GM19193 (cell line): ENCODE measurements around the gene BTBD2.

Experiments used
- POLR2A ChIP-seq: IDR thresholded peaks from 4 replicates; pipeline ENCODE4 v1.6.1; 2011; ENCODE audit not compliant: insufficient read depth, insufficient read length; ENCODE audit errors: extremely low read depth

BTBD2 gene

DNA sequence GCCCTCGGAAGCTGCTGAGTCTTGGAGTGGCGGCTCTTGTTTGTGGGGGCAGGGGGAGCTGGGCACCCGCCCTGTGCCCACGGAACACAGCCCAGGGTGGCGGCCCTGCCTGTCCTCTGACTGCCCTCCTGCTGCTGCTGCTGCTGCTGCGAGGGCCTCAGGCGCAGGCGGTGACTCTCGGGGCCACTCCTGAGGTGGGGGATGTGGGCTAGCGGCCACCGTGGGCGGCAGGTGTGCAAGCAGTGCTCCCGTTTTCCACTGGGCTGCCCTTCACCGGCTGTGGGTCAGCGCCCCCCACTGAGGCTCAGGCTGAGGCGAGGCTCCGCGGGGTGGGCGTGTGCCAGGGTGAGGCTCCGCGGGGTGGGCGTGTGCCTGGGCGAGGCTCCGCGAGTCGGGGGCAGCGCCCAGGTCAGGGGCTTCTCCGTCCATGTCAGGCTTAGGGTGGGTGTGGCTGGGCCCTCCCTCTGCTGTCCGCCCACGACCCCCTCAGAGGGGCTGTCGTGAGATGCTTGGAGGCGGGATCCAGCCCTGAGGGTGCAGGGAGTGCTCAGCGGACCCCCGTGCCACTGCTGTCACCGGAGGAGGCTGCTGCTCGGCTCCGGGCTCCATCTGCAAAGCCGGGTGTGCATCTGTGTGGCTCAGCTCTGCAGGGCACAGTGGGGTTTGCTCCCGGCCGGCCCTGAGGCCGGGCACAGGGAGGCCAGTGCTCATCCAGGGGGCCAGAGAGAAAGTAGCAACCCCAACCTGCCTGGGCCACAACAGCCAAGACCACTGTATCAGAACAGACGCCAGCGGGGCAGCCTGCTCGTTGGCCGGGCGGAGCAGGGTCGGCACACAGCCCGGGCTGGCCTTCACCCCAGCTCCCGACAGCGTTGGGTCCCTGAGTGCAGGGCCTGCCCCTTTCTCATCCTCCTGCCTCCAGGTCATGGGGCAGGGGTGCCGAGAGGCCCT, 60.1 kb downstream of the BTBD2 start:
- no peak for TF ChIP-seq POLR2A

DNA sequence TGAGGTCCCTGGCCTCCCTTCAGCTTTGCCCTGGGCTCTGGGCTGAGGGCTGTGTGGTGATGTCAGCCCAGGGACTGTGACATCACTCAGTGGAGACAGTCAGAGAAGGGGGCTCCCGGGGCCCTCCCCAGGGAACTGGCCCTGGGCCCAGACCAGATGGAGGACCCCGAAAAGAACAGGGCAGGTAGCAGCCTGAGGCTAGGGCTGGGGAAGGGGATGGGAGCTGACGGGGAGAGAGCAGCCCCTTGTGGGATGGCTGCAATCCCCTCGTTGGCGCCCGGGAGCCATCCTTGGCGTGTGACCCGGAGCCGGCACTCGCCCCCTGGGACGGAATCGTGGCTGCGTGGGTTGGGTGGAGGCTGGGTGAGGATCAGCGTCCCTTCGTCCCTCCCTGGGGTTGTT, 61.0 kb downstream of the BTBD2 start:
- no peak for TF ChIP-seq POLR2A

DNA sequence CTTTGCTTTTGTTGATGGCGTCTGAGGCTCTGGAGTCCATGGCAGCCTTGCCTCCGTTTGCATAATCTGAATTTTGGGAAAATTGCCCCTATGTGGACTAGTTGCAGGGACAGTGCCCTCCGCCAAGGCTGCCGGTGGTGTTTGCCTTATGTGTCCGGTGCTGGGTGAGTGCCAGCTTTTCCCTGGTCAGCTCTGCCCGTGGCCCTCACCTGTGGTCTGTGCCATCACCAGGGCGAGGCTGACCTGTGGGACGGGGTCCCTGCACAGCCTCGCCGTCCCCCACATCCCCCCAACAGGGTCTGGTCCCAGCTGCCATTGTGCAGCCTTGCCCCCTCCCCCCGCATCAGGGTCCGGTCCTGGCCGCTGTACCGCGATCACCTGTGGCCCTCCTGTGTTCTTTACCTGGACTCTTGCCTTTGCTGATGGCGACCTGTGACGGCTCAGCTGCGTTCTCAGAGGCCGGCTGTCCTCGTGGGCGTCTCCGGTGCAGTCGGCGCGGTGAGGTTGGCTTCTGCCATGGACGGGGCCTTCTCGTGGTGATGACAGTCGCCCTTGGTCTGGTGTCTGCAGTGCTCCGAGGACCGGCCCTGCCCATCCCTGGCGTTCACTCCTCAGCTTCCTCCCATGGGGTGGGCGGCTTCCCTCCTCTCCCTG, 61.9 kb downstream of the BTBD2 start:
- no peak for TF ChIP-seq POLR2A

DNA sequence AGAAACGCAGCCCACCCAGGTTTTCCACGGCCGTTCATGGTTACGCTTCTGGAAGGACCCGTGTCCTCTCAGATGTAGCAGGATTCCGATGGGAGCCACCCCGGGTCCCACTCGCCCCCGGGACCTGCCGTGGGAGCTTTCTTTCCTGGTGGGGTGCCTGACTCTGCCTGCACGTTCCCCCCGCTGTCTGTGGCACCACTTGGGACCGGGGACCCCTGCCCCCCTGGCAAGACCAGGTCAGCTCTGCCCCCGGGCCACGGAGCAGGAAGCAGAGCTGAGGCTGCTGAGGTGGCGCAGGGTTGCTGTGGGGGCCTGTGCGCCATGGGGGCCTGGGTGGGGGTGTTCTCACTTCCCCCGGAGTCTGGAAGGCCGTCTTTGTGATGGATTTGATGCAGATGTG, 62.5 kb downstream of the BTBD2 start:
- no peak for TF ChIP-seq POLR2A

DNA sequence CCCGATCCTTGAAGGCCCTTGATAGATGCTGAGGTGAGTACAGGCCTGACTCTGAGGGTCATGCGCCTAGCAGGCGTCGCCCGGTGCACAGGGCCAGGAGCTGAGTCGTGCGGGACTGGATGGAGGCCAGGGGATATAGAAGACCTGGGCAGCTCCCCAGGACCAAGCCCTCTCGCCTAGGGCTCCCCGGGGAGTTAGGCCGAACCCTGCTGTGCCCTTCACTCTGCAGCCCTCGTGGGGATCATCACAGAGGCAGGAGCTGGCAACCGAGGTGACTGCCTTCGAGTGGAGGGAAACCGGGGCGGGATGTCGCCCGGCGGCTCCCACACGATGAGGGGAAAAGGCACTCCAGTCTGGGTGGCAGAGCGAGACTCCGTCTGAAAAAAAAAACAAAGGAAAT, 62.9 kb downstream of the BTBD2 start:
- no peak for TF ChIP-seq POLR2A

DNA sequence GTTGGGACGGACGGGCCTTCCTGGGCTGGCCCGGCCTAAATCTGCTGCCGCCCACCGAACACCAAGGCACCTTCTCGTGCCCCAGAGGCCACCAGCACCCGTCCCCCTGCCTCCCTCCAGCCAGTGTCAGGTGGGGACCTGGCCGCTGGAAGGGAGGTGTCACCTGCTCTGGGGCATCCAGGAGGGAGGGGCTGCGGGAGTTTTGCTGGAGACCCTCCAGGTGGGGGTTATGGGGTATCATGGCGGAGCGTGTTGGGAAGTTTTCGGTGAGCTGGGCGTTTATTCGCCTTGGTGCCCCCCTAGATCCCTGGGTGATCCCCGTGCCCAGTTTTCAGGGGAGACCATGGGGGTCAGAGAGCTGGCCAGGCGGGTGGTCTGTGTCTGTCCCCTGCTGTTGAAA, 64.9 kb downstream of the BTBD2 start:
- no peak for TF ChIP-seq POLR2A

DNA sequence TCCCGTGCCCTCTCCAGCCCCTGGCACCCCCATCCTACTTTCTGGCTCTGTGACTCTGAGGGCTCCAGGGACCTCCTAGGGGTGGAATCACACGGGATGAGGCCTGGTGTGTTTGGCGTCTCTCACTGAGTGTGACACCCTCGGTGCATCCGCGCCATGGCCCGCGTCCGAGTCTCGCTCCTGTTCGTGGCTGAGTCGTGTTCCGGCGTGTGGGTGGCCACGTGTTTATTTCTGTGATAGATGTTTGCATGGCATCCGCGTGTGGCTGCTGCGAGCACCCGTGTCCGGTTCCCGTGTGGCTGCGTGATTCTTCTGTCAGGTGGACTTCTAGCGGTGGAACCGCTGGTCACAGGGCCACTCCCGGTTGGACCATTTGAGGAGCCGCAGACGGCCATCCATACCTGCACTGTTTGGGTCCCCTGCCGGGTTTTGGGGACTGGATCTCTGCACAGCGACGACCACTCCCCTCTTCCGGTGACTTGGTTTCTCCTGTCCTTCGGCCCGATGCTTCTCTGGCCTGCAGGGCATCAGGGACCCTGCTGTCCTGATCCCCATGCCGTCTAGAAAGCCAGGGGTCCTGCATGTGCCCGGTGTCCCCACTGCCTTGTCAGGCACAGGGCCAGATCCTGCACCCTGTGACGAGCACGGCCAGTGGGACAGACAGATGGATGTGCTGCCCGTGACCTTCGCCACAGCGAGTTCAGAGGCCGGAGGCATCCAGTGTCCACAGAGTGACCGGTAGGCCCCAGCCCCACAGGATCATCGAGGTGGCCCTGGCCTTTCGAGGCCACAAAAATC, 66.0 kb downstream of the BTBD2 start:
- no peak for TF ChIP-seq POLR2A

DNA sequence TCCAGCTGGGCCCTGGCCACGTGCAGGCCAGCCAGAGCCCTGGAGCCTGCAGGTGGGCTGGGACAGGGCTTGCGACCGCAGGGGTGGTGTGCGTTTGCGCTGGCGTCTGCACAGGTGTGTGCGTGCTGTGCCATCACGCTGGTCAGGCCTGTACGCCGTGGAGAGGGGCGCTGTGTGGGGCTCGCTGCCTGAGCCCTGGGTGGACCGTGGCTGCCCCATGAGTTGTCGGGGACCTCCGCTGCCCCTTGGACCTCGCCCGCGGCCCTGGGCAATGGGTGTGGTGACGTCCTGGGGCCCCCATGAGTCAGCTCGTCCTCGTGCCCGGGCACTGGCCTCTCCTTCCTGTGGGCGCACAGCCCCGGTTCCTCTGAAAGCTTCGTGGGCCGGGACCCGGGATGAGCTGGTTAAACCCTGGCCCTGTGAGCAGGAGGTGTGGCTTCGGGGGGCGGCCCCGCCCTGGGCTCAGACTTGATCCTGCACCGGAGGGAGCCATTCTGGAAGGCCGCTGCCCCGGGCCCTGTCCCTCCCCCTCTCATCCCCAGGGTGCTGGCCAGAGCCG, 67.8 kb downstream of the BTBD2 start:
- TF ChIP-seq POLR2A, result no peak

DNA sequence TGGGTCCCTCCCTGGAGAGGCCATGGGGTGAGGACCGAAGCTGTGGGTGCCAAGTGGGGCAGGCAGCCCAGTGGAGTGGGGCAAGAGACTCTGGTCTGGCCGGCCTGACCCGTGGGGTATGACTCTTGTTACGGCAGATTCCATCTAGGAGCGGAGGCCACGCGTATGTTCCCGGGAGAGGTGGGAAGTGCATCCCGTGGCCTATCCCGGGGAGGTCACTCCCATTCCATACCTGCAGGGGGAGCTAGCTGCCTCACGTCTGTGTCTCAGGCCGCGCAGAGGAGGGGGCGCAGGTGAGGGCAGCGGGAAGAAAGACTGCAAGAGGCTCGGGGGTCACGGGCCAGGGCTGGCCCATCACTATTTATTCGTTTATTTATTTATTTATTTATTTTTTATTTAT, 69.6 kb downstream of the BTBD2 start:
- TF ChIP-seq POLR2A, result no peak

DNA sequence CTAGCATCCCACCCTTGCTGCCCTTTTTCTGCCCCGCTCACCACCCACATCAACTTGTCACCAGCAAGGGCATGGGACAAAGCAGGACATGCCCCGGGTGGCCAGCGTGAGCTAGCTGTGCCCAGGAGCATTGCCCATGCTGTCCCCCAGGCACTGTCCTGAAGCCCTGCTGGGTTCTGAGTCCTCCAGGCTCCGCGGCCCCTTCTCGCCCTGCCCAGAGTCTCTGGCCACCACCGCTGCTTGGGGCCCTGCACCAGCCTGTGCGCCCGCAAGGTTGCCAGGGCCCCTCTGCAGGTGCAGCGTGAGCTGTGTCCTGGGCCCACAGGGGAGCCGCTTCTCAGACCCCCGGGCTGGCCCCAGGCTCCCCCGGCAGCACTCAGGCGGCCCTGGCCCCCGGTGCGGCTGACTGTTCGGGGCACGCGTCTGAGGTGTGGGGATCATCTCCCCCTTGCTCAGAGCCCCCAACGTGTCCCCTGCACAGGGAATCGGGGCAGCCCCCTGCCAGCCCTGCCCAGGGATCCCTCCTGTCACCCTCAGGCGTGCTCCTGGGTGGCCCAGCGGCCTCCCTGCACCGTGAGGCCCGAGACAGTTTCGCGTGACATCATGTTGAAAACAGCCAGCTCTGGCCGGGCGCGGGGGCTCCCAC, 70.5 kb downstream of the BTBD2 start:
- no peak for TF ChIP-seq POLR2A

DNA sequence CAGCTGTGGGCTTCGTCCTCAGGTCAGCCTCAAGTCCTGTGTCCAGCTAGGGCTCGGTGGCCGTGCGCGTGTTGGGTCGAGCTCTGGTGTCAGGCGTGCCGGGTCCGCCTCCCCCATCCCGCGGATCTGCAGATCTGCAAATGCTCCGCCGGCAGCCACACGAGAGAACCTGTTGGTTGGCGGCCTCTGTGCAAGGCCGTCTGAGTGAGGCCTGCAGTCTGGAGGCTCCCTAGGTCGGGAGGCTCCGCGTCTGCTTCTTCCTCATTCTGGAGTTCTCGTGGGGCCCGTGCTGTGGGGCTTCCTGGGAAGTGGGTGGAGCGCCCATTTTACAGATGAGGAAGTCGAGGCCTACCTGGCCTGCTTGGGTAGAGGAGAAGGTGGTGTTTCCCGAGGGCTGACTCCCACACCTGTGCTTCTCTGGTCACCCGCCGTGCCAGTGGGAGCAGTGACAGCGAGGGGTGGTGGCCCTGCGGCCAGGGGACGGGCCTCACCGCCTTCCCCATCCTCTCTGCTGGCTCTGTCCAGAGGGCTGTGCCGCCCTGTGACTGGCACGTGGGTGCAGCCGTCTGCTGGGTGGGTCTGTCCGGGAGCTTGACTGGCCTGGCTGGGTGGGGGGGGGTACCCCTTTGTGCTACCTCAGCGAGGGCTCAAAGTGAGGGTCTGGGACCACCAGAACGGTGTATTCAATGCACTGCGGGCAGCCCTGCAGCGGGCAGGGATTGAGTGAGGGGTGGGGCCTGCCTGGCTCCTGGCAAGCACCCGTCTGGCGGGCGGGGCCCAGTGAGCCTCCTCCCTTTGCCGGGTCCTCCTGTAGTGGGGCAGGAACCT, 71.2 kb downstream of the BTBD2 start:
- no peak for TF ChIP-seq POLR2A

DNA sequence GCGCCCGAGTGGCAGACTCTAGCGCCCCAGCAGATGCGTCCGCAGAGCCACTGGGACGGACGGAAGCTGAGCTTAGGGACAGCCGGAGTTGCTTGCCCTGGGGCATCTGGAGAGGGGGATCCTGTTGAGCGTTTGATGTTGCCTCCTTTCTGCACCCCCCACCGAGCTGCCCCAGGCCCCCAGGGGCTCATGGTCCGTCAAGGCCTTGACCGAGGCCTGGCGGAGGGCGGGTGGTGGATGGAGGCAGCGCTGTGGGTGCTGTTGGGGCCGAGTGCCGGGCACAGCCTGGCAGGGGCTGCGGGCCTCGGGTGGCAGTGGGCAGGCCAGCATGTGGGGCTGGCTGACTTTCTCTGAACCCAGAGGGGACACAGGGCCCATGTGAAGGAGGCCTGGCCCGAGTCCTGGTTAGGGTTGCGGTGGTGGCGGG, 71.8 kb downstream of the BTBD2 start:
- TF ChIP-seq POLR2A, result no peak

DNA sequence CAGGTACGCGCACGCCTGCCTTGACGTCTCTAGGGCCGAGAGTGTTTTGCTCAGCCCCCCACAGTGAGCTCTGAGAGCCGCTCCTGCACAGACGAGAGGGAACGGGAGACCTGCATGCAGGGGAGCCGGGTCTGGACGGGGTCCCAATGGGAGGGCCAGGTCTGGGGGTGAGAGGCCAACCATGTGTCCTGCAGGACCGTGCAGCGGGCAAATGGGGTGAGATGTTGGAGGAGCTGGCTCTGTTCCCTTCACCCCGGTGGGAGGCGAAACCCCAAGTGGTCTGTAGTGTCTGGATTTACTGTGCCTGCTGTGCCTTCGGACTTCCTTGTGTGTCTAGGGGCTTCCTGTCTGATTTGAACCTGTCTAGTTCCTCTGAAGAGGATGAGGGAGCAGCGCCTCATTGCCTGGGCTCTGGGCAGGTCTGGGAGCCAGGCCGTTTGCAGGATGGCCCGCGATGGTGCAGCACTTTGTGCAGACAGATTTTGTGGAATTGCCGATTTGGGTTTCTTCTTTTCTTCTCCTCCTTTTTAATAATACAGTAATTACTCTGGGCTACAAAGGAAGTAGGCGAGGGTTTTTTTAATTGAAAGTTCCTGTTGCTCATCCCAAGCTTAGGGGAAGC, 72.5 kb downstream of the BTBD2 start:
- no peak for TF ChIP-seq POLR2A
